NCI-H2029 (cell line): ENCODE results near the gene NKD1.
A peak's percentile ranks its signal among the peaks of the same experiment; 100 is the strongest.

Source experiments
- DNase-seq: peaks from one replicate; lab custom pipeline; 2025; lab: John Stamatoyannopoulos, UW

The NKD1 gene

GRCh38 chr16:50601341-50601740 lies 53.1 kb downstream of the NKD1 start:
- DNase-seq: no peak

DNA sequence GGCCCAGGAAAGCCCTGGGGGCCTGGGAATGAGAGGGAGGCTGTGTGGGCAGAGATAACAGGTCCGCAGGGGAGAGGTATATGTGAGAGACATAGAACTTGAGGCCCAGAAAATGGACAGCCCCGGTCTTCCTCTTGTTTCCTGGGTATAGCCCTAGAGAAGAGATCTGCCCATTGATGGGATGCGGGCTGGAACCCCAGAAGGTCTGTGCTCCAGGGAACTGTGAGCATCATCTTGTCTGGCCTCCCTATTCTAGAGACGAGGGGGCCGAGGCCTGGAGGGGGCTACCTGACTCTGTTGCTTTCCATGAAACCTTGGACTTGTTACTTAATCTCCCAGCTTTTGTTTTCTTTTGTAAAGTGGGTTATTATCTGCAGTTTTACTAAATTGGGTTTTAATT lies 53.9 kb downstream of the NKD1 start:
- DNase-seq: no peak

GRCh38 chr16:50602531-50603205 lies 54.5 kb downstream of the NKD1 start:
- peak; percentile 32 for DNase-seq

DNA sequence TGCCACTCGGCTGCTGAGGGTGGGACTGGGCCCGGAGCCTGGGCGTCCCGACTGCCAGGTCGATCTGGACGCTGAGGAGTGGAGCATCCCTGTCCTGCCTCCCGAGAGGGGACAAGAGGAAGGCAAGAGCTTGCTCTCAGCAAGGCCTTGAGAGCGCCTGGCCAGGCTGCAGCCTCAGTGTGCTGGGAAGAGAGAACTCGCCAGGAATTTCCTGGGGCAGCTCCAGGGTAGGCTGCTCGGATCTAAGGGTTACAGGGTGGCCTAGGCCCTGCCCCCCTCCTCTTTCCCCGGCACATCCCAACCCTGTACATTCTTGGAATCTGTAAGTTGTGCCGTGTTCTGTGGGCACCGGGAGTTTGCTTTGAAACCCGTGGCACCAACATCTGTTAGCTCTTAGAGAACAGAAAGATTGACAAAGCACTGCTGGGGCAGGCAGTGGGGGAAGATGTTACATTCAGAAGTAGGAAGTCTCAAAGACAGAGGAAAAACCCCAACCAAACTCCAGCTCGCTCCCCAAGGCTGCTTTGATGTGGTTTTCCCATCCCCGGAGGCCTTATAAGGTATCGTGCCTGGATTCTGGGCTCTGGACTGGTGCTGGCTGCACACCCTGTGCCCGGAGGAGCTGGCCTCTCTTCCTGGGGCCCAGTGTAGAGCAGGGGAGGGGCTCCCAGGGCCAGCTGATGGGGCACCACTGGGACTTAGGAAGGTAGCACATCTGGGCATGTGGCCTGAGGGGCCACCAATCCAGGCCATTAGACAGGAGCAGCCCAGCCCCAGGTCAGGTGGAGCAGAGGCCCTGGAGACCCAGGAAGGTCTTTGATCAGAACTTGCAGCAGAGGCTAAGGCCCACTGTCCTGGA lies 55.2 kb downstream of the NKD1 start:
- no peak for DNase-seq

DNA sequence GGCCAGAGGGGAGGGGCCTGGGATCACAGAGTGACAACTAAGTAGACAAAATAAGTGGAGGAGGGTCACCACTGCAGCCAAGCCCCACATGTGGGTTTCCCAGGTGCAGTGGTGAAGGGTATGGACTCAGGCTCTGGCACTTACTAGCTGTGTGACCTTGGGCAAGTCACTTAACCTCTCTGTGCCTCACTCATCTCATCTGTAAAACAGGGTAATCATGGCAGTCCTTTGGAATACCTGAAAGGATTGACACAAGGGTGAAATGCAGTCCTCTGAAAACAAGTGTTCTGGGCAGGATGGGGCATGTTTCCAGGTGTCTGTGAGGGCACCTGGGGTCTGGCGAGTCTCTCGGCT lies 55.8 kb downstream of the NKD1 start:
- no peak for DNase-seq

- DNase-seq: no peak
These were observed 56.4 kb downstream of the NKD1 start for GRCh38 chr16:50604610-50605009.

DNA sequence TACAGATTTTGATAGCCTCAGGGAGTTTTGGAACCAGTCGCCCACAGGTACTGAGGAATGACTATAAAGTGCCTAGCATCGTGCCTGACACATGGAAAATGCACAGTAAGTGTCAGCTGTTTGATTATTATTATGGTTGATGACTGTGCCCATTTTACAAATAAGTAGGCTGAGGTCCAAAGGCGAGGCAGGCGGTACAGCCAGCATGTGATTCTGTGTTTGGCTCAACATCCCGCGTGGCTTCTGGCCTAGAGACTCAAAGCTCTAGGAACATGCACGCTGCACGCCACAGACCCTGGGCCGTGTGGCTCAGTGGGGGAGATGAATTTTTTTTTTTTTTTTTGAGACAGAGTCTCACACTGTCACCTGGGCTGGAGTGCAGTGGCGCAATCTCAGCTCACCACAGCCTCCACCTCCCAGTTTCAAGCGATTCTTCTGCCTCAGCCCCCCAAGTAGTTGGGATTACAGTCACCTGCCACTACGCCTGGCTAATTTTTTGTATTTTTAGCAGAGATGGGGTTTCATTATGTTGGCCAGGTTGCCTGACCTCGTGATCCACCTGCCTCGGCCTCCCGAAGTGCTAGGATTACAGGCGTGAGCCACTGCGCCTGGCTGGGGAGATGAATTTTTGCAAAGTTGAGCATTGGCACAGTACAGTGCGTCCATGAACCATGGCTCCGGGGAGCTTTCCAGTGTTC lies 57.7 kb downstream of the NKD1 start:
- no peak for DNase-seq

GRCh38 chr16:50606431-50607050 lies 58.3 kb downstream of the NKD1 start:
- DNase-seq: no peak

DNA sequence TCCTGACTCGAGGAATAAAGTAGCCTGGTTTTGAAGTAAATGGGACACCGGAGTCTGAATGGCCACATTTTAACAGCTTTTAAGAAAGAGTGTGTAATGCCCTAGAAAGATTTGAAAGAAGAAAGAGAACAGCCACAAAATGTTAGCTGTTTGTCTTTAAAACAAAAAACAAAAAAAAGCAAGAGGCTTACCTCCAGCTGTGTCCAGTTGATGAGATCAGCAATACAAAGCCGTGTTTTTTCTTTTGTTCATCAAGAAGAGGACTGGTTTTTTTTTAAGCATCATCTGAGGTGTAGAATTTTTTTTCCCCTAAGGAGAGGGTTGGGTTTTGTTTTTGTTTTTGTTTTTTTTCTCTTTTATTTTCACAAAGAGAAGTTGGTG lies 58.8 kb downstream of the NKD1 start:
- DNase-seq: no peak

DNA sequence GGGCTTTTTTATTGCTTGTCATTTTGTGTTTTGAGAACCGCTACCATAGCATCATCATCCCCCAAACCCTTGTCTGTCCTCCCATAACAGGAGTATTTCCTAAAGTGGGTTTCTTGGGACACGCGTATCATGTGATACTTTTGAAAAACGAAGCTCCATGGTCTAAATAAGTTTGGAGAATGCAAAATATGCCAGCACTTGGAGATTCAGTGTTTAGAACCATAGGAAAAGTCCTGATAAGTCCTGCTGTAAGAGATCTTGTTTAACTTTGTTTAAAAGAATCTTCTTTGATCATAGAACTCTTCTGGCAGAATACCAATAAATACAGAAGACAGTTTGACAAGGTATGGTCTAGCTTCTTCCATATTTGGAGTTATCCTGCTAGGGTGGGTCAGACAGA lies 59.3 kb downstream of the NKD1 start:
- no peak for DNase-seq

- DNase-seq: no peak
These were observed 59.9 kb downstream of the NKD1 start for GRCh38 chr16:50607970-50608557.

DNA sequence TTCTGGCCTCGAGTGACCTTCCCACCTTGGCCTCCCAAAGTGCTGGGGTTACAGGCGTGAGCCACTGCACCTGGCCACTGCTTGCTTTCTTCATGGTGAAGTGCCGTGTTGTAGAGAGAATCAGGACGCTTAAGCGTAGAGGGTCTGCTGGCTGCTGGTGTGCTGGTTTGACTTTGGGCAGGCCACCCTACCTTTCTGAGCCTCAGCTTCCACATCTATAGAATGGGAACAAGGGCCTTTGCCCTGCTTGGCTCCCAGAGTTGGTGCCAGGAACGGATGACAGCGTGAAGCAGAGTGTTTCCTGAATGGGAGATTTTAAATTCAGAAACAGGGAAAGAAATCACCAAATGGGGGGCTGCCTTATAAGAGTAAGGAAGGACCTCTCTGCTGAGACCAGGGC lies 60.9 kb downstream of the NKD1 start:
- DNase-seq: no peak

DNA sequence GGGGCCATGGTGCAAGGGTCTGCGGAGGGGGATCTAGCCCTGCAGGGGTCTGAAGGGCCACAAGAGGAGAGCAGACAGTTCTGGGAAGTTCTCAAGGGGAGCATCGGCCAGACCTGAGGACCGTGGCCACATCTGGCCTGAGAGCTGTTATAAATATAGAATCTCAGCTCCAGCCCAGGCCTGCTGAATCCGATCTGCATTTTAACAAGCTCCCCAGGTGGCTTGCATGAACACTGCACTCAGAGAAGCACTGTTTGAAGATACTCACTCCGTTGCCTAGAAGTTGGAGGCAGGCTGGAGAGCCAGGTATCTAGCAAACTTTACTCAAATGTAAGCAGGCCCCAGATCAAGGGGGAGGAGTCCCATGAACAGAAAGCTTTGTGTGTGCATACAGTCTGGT lies 61.3 kb downstream of the NKD1 start:
- DNase-seq: no peak

DNA sequence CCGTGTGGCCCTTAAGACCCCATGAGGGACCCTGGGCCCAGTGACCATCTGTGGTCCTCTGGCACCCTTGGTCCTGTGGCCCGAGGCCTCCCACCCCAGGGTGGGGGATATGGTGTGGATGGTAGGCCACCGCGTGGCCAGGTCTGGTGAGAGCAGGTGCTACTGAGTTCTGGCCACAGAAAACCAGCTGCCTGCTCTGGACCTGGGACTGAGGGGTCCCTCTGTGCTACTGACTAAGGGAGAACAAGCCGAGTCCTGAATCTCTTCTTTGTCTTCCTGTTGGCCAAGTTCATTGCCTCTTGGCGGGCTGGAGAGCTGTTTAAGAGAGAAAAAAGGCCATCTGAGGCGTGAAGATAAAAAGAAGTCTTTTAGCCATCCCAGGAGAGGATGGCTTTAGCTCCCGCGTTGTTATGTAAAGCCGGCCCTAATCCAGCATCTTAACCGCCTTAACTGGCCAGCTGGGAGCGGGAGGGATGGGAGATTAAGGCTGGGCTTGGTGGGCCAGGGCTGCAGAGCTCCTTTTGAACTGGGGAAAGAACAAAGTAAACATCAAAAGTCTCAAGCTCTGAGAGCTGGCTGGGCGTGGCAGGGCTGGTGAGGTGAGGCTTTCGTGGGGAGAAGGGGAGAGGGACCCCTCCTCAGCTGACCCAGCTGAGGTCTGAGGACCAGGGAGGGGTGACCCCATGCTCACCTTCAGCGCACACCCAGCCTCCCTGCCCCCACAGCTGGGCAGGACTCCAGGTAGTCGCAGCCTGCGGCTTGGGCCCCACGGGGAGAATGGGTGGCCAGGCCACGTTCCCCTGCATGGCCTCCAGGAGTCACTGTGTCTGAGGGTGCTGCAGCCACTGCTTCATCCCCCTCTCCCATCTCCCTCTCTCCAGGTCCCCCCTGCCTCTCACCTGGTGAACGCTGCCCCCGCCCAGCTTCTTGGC lies 62.4 kb downstream of the NKD1 start:
- no peak for DNase-seq

DNA sequence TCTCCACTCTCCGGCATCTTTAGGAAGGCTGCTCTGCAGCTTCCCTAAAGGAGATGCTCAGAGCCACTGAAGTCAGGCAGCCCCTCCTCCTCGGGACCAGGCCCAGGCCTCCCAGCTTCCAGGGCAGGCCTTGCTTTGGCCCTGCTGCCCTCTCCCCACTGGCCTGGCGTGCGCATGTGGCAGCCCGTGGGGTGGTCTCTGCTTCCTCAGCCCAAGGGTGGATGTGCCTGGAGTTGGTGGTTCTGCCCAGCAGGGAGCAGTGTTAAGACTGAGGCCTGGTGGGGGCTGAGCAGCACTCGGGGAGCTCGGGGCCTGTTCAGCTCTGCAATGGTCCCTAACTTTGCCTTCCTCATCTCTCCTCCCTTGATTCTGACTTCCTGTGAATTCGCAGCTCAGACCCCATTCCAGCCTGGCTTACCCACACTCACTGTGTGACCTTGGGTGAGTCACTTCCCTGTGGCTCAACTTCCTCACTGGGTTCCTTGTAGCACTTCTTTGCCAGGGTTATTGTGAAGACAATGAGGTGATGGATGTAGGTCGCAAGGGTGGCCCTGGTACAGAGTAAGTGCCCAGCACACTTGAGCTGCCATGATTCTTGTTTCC lies 63.2 kb downstream of the NKD1 start:
- no peak for DNase-seq

- no peak for DNase-seq
These were observed 64.0 kb downstream of the NKD1 start for GRCh38 chr16:50611995-50612848.

- no peak for DNase-seq
These were observed 64.6 kb downstream of the NKD1 start for GRCh38 chr16:50612849-50613198.

DNA sequence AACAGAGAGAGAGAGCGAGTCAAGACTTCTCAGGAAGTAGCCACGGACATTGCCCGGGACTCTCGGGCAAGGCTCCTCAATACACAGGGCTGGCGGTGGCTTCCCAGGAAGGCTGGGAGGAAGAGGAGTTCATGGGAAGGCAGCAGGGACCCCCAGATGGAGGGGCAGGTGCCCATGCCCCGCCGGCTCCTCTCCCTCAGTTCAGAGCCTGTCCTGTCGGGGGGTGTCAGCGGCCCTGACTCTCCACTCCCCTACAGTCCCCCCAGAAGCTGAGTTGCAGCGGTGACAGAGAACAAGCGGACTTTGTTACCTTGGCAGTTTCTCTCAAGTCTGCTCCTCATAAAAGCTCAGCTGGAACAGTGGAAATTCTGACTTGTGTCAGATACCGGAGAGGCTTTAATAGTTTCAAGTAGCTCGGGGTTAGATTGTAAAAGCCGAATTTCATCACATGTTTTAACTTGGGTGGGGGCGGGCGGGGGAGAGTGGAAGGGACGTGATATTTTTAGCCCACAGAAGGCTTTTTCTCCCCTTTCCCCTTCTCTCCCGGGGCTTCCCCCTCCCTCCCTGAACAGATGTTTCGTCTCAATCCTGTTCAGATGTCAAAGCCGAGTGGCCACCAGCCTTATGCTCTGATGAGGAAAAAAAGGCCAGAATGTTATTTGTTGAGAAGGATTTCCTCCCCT lies 65.2 kb downstream of the NKD1 start:
- DNase-seq: no peak

DNA sequence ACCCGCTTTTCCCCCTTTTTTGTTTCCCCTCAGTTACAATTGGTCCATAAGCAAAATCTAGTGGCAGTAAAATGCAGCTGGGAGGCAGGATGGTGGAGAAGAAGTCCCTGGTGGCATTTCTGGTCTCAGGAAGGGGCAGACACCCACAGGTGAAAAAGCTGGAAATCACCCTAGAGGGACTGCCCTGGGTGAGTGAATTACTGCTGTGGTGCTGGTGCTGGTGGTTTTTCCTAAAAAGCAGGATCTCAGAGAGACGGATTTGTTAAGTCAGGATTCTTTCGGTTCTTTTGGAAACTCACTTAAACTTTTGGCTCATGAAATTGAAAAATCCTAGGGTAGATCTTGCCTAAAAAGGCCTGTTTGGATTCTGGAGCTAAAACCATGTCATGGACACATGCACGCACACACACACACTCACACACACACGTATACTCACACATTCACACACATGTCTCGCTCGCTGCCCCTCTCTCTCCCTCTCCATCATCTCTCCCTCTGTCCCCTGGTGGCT lies 65.8 kb downstream of the NKD1 start:
- DNase-seq: no peak
